DMS53 treated with DMSO at 0.1 percent for 48 hours (cell line): ENCODE results near the gene WBP2.
"Not testable (repeated sequence)": the region's sequence is repeated elsewhere in the genome, so short reads cannot be mapped to it uniquely, and the experiment has no call there.

Source experiments
- DNase-seq: peaks from one replicate; lab custom pipeline; 2025; ENCODE audit not compliant: unreplicated experiment; lab: John Stamatoyannopoulos, UW

The WBP2 gene

GRCh38 chr17:75868730-75869281 lies 13.7 kb upstream of the WBP2 start:
- not testable (repeated sequence) for DNase-seq

DNA sequence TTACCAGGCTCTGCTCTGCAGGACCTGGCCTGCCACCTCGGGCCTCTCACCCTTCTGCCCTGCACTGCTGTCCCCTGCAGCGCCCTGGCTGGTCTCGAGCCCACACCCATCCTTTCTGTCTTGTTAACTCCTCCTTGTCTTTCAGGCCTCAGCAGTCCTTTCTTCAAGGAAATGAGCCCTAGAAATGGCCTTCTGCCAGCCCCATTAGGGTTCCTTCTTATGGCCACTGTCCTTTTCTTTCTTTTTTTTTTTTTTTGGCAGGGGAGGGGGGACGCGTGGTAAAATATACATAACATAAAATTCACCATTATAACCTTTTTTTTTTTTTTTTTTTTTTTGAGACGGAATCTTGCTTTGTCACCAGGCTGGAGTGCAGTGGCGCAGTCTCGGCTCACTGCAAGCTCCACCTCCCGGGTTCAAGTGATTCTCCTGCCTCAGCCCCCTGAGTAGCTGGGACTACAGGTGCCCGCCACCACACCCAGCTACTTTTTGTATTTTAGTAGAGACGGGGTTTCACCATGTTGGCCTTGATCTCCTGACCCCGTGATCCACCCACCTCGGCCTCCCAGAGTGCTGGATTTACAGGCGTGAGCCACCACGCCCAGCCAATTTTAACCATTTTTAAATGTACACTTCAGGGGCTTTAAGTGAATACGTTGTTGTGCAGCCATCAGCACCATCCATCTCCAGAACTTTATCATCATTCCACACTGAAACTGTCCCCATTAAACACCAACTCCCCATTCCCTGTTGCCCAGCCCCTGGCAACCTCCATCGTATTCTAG lies 10.5 kb upstream of the WBP2 start:
- DNase-seq, result not testable (repeated sequence)

DNA sequence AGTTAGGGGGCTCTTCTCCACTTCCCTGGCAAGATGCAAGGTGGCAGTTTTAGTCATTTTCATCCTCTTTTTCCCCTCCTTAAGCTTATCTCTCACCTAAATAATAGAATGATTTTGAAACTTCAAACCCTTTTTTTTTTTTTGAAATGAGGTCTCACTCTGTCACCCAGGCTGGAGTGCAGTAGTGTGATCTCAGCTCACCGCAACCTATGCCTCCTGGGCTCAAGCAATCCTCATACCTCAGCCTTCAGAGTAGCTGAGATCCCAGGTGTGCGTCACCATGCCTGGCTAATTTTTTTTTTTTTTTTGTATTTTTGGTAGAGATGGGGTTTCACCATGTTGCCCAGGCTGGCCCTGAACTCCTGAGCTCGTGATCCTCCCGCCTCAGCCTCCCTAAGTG lies 9.8 kb upstream of the WBP2 start:
- not testable (repeated sequence) for DNase-seq

DNA sequence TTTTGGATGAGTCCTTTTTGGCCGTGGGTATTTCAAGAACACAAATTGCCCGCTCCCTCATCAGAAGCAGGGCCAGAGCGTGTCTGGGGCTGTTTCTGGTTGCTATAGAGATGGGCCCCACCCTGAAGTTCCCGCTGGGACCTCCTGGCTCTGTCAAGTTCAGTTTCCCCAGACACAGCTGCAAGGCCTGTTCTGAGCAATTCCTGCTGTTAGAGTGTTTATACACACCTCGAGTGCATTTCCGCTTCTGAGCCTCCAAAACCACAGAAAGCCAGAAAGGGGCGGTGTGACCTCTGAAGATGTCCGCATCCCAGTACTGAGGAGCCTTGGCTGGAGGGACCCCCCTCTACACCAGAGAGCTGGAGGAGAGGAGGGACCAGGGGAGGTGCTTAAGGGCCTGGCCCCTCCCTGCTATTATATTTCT lies 9.3 kb upstream of the WBP2 start:
- DNase-seq, result no peak

- no peak for DNase-seq
Measured at GRCh38 chr17:75861927-75862317, 6.8 kb upstream of the WBP2 start.

- not testable (repeated sequence) for DNase-seq
Measured at GRCh38 chr17:75859358-75859757, 4.2 kb upstream of the WBP2 start.

DNA sequence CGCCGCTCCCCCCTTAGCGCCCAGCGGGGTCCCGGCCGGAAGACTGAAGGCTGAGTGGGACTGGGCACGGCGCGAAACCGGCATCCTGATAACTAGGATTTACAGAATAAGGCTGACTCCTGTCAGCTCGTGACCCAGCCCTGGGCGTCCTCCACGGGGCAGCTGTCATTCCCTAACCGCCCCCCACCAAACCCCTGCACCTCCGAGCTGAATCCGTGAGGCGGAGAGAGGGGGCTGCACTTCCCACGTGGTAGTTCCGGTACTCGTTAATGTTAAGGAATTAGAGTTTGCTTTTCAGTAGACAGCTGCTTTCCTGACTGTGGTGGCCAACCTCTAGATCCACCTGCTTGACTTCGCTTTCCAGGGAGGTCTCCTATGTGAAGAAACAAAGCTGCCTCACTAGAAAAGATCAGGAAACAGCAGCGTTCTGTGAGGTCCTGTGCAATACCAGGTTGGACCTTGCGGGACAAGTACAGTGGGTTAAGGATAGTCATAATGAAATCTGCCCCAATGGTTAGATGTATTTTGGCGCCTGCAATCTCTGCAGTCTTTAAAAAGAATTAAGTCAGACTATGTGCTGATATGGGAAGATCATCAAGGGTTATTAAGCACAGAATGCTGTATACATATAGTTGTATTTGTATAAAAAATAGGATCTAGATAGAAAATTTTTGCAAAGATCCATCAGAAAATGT lies 1.1 kb upstream of the WBP2 start:
- DNase-seq, result peak; percentile 35

DNA sequence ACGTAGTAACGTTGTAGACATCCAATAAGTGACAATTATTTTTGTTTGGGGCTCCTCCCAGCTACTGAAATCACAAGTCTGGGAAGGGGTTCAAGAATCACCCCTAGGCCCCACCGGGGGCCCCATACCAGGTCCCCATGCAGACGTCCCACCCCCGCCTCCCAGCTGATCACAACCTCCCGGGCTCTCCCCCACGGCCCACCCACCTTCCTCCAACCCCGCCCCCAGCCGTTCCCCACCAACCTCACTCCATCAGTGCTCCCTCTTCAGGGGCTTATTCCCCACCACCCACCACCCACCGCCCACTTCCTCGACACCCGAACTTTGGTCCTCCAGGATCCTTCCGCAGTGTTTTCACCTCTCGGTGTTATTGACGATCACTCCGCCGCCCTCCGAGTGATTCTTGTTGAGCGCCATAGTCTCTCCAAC lies 240 bp downstream of the WBP2 start:
- DNase-seq, result no peak

GRCh38 chr17:75854101-75854748 lies 910 bp downstream of the WBP2 start:
- DNase-seq, result no peak

- no peak for DNase-seq
Measured at GRCh38 chr17:75853433-75853832, 1.7 kb downstream of the WBP2 start.

- DNase-seq, result not testable (repeated sequence)
Measured at GRCh38 chr17:75851693-75851991, 3.5 kb downstream of the WBP2 start.

DNA sequence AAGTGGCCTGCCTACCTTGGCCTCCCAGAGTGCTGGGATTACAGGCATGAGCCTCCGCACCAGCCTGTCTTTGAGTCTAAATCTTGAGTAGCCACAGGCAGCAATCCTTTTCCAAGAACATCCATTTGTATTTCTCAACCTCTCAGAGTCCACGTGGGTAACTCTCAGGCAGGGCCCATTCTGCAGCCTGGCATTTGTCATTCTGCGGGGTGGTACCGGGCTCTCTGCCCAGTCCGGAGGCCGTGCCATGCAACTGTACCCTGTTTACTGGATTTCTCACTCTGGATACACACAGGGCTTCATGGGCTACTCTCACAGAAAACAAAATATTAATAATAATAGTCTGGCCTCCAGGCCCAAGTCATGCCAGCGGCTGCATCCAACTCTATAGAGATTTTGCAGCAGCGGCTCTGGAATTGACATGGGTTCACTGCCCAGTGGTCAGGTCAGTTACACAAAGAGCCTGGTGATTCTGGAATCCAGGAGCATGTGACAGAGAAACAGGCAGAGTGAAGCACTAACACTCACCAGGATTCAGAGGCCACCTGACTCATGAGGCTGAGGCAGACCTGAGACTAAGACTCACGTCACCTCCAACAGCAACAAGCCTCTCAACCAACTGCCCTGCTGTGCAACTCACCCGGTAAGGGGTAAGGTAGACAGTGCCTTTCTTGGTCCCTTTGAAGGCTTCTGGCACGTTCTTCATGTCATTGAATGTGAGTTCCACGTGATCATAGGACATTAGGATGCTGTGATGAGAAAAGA lies 4.0 kb downstream of the WBP2 start:
- DNase-seq, result no peak

DNA sequence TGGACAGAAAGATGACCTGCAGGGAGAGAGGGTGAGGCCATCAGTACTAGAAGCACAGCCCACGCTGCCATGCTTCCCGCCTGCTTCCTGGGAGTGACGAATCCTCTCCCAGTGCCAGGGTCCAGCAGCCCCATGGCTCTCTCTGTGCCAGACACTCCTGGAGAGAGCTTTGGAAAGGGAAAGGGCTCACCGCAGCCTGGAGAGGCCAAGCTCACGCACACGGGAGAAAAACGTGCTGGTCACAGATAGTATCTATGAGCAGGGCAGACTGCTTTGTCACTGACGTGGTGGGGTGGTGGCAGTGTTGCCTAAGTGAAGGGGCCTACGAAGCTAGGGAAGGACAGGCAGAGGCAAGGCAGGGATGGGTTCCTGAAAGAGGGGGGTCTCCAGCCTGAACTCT lies 5.4 kb downstream of the WBP2 start:
- DNase-seq, result no peak

DNA sequence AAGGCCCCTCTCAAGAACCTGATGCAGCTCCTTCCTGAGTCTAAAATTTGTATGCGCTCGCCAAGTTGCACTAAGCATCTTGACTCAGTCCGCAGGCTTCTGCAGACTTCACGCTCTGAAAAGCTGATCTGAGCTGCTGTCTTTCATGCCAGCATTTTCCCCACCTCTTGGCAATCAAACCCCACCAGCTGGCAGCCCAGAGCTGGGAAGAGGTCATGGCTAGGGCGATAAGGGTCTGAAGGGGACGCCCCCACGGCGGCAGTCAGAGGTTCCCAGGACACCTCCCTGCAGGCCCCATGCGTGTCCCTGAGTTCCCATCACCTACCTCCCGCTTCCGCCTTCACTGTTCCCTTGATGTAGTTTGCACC lies 5.9 kb downstream of the WBP2 start:
- DNase-seq, result no peak

DNA sequence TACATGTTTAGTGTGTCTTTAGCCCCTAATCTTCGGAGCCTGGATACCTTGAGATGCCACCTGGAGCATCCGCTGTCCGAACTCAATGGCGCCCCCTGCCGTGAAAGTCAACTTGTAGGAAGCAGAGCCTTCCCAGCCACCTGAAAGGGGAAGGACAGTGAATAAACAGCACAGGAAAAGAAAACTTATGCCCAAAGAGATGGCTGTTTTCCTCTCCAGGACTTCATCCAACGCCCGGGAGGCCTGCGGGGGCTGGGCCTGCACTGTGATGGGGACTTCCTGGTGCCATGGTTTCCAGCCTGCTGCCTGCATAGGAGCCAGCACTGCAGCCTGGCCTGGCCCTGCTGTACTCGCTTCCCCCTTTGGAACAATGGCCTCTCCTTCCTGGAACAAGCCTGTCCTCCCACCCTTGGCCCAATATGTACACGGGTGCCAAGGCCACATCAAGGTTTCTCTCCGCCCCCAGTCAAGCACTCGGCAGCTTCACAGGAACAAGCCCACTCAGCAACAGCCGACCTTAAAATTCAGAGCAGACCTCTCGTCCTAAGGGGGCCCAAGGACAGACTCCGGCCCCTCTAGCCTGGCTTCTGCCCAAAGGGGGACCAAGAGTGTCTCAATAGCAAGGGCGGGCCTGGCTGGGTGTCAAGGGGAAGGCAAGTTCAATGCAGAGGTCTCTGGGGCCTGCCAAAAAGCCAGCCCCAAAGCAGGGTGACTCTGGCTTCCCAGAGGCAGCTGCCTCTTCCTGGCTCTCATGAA lies 6.4 kb downstream of the WBP2 start:
- DNase-seq, result peak; percentile 94

GRCh38 chr17:75847614-75848522 lies 7.3 kb downstream of the WBP2 start:
- DNase-seq, result peak; percentile 94

GRCh38 chr17:75846692-75847613 lies 8.2 kb downstream of the WBP2 start:
- peak; percentile 54 for DNase-seq

- no peak for DNase-seq
Measured at GRCh38 chr17:75845933-75846691, 9.0 kb downstream of the WBP2 start.
